ENCODE measurements around the gene OBSCN. TPM values are rescaled to one million over a fixed set of nuclear protein-coding genes. Genes with fewer than 3 reads are reported as not detected.

The OBSCN gene
- total and polyA plus RNA-seq, 2 of the 13 experiments (the other 11 are each of a cell fraction or from before 2014, with no cell fraction given): 0.20 TPM

GRCh38 chr1:228165372-228166169 is 42.3 kb upstream of the OBSCN start, which contains the start of gene IBA57 (continued):
- TF ChIP-seq ZNF574 (CRISPR knock-in tag; IDR thresholded peaks at IDR 0.05) (peak; percentile 99), ZNF292 (CRISPR knock-in tag; IDR thresholded peaks at IDR 0.05; ENCODE audit: borderline replicate concordance, low read depth) (no peak), TRIM22 (IDR thresholded peaks at IDR 0.05) (no peak), NRL (CRISPR knock-in tag; IDR thresholded peaks at IDR 0.05; ENCODE audit: borderline replicate concordance) (no peak), RXRB (CRISPR knock-in tag; IDR thresholded peaks at IDR 0.05; ENCODE audit: borderline replicate concordance) (no peak), ZNF160 (CRISPR knock-in tag; IDR thresholded peaks at IDR 0.05) (no peak), GMEB2 (CRISPR knock-in tag; IDR thresholded peaks at IDR 0.05; ENCODE audit: low read depth) (peak; percentile 84), TSC22D2 (CRISPR knock-in tag; IDR thresholded peaks at IDR 0.05; ENCODE audit: borderline replicate concordance) (no peak; the same call in 1 of the 2 replicates), ZNF652 (CRISPR knock-in tag; IDR thresholded peaks at IDR 0.05; ENCODE audit: borderline replicate concordance, low read depth) (no peak), ZNF644 (CRISPR knock-in tag; IDR thresholded peaks at IDR 0.05; ENCODE audit: low read depth) (no peak), HHEX (CRISPR knock-in tag; IDR thresholded peaks at IDR 0.05) (no peak), MED13 (CRISPR knock-in tag; IDR thresholded peaks at IDR 0.05) (no peak), ELF4 (CRISPR knock-in tag; IDR thresholded peaks at IDR 0.05; ENCODE audit: borderline replicate concordance) (no peak; the same call in 1 of the 2 replicates), SKI (IDR thresholded peaks at IDR 0.05; ENCODE audit: partially characterized antibody) (peak; percentile 45), SMAD1 (CRISPR knock-in tag; IDR thresholded peaks at IDR 0.05; ENCODE audit: borderline replicate concordance, low read depth) (peak; percentile 95; the same call in 1 of the 2 replicates), PHB2 (IDR thresholded peaks at IDR 0.05; ENCODE audit: partially characterized antibody) (no peak), ZNF788 (CRISPR knock-in tag; IDR thresholded peaks at IDR 0.05; ENCODE audit: borderline replicate concordance) (0 out of 2 replicates have a peak, but pooled peaks have one; percentile 29), SMC3 (IDR thresholded peaks at IDR 0.05; ENCODE audit: low read length) (no peak), ZNF33A (CRISPR knock-in tag; IDR thresholded peaks at IDR 0.05; ENCODE audit: borderline replicate concordance) (no peak), ZNF562 (CRISPR knock-in tag; IDR thresholded peaks at IDR 0.05; ENCODE audit: borderline replicate concordance) (no peak)
